Left forelimb (tissue), 1 donor: ENCODE measurements around the gene FAM53A.

Source experiments
- DNase-seq: peaks from one replicate; pipeline ENCODE4 v3.0.0-alpha.2; 2018; ENCODE audit warnings: low spot score

The FAM53A gene

GRCh38 chr4:1683736-1684505 lies at the start of gene FAM53A:
Gene FAM53A, minus strand, starts transcription at chr4:1684313. Its CDS starts 15,572 bp downstream, at chr4:1668741.
- DNase-seq: peak; percentile 93

GRCh38 chr4:1732911-1733310 lies 48.8 kb upstream of the FAM53A start:
- no peak for DNase-seq

- no peak for DNase-seq
Observed at GRCh38 chr4:1731180-1731579, 47.1 kb upstream of the FAM53A start.

GRCh38 chr4:1730532-1731135 lies 46.5 kb upstream of the FAM53A start:
- no peak for DNase-seq

GRCh38 chr4:1728061-1728980 lies 44.2 kb upstream of the FAM53A start:
- DNase-seq: no peak

GRCh38 chr4:1727117-1728031 lies 43.3 kb upstream of the FAM53A start:
- DNase-seq: no peak

- peak; percentile 86 for DNase-seq
Observed at GRCh38 chr4:1726146-1726934, 42.2 kb upstream of the FAM53A start.

- no peak for DNase-seq
Observed at GRCh38 chr4:1725521-1725920, 41.4 kb upstream of the FAM53A start.

GRCh38 chr4:1723131-1723801 lies 39.2 kb upstream of the FAM53A start:
- DNase-seq: no peak

- DNase-seq: no peak
Observed at GRCh38 chr4:1722551-1723118, 38.5 kb upstream of the FAM53A start.

- DNase-seq: no peak
Observed at GRCh38 chr4:1721666-1722550, 37.8 kb upstream of the FAM53A start.

- DNase-seq: peak; percentile 99
Observed at GRCh38 chr4:1721003-1721665, 37.0 kb upstream of the FAM53A start, which contains the start of the genes TACC3 and TMEM129. Gene TACC3, plus strand, starts transcription at chr4:1721521. Its CDS starts 1,901 bp downstream, at chr4:1723422. Gene TMEM129, minus strand, starts transcription at chr4:1721323. Its CDS starts 486 bp downstream, at chr4:1720837.

- no peak for DNase-seq
Observed at GRCh38 chr4:1720163-1720983, 36.3 kb upstream of the FAM53A start.

GRCh38 chr4:1718095-1718850 lies 34.2 kb upstream of the FAM53A start:
- no peak for DNase-seq

GRCh38 chr4:1717129-1718094 lies 33.3 kb upstream of the FAM53A start:
- DNase-seq: no peak
